CD4-positive, alpha-beta T cell treated with Interleukin-21 for 1 hour (primary cell): ENCODE results near the gene SLC44A3.

ENCODE experiments used
- DNase-seq: peaks from one replicate; pipeline ENCODE4 v3.0.0-alpha.2; 2020

The SLC44A3 gene

GRCh38 chr1:94819945-94820746 lies at the start of gene SLC44A3:
Gene SLC44A3 (plus strand): TSS chr1:94820357. CDS start chr1:94820452, 95 bp downstream.
- no peak for DNase-seq

GRCh38 chr1:94772230-94772641 lies 47.9 kb upstream of the SLC44A3 start:
- DNase-seq, result no peak

GRCh38 chr1:94772845-94773244 lies 47.3 kb upstream of the SLC44A3 start:
- DNase-seq, result no peak

GRCh38 chr1:94773296-94773809 lies 46.8 kb upstream of the SLC44A3 start:
- DNase-seq, result no peak

DNA sequence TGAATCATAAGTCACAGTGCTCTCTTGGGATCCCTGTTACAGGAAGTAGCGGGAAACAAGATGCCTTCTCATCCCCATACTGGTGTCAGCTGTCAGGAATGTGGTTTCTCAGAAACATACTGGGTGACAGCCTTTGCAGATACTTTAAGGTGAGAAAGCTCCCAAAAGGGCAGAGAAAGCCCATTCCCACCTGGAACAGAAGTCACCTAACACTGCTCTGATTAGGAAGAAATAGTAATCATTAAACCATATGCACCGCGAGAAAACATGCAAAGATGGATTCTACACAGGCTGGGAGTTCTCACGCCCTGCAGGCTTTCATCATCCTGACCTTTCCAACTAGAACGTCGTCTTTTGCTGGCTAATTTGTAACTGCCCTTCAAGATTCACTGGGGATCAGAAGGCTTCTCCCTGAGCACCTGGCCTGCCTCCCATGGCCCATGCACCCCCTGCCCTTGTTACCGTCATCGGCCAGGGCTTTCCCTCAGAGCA lies 46.2 kb upstream of the SLC44A3 start:
- DNase-seq, result no peak

DNA sequence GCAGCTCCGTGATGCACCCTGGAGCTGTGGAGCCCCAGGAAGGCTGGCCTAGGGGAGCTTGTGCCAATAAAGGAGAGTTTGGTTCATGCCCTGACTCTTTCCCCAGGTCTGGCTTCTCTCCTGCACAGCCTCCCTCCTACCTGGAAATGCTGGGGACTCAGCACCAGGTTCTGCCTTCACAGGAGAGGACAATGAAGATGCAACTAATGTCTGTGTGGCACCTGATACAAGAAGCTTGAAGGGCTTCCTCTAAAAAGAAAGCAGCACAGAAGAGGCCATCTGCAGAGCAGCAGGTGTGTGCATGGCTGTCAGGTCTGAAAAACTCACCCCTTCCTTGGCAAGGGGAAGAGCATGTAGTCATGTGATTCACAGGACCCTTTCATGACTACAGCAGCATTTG lies 43.7 kb upstream of the SLC44A3 start:
- no peak for DNase-seq

GRCh38 chr1:94777281-94777680 lies 42.9 kb upstream of the SLC44A3 start:
- no peak for DNase-seq

DNA sequence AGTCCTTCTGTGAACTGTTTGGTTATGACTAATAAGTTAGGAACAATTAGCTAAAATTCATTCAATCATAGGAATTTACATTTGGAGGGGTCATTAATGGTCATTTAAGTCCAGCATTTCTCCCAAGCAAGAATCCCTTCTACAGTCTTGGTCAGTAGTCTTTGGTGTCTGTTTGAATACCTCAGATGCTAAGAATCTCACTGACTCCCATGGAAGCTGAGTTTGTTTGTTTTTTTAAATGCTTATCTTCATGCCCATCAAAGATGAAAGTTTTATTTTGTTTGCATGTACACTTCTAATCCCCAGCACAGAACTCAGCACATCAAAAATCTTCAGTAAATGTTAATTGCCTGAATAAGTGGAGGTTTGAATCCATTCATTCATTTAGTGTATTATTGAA lies 41.3 kb upstream of the SLC44A3 start:
- no peak for DNase-seq

GRCh38 chr1:94783342-94784189 lies 36.6 kb upstream of the SLC44A3 start:
- DNase-seq, result no peak

- DNase-seq, result no peak
Observed at GRCh38 chr1:94784190-94784515, 36.0 kb upstream of the SLC44A3 start.

- no peak for DNase-seq
Observed at GRCh38 chr1:94787691-94788090, 32.5 kb upstream of the SLC44A3 start.

DNA sequence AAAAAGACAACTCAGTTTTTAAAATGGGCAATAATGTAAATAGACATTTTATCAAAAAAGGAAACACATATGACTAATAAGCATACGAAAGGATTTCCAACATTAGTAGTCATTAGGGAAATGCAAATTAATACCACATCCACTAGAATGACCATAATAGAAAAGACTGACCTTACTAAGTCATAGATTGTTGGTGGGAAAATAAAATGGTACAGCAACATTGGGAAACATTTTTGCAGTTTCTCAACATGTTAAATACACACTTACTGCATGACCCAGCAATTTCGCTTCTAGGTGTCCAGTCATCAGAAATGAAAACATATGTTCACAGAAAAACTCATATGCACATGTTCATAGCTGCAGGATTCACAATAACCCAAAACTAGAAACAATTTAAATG lies 29.9 kb upstream of the SLC44A3 start:
- no peak for DNase-seq

DNA sequence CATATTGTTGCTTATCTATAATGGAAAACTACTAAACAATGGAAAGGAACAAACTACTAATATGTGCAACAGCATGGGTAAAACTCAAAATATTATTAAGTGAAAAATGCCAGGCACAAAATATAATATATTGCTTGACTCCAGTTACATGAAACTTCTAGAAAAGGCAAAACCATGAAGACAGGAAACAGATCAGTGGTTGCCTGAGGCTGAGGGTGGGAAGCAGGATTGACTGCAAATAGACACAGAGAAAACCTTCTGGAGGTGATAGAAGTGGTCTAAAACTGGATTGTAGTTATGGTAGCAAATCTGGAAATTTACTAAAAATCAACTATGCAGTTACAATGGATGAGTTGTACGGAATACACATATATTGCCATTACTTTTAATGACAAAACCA lies 29.5 kb upstream of the SLC44A3 start:
- DNase-seq, result no peak

DNA sequence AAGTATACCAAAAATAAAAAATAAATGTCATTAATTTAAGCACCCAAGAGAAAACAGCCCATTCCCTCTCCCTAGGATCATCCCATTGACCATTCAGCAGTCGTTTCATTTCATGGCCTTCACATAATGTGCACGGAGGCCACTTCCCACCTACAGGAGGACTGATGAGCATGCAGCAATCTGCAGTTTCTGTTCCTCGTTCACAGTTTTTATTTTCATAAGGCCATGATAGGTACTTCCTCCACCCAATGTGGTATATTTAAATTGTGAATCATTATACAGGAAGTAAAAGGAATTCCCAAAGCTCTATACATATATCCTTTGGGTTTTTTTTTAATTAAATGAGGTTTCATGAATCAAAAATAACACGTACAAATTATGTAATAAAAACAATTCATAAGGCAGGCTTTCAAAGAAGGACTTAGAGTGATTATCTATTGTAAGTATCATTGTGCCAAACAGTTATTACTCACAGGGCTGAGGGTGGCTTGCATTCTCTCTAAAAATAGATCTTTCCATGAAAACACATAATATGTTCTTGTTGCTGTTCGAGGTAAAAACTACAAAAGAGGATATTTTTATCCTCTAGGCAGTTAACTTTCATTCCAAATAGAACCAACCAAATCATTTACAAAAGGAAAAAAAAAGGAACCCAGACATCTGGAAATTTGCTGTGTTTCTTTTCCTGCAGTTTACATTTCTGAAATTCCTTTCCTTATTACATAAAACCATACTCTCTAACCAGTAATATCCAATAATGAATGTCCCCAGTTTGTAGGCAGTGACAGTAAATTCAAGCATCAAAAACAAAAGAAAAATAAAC lies 27.5 kb upstream of the SLC44A3 start:
- DNase-seq, result no peak

- no peak for DNase-seq
Observed at GRCh38 chr1:94793296-94793656, 26.9 kb upstream of the SLC44A3 start.

- DNase-seq, result no peak
Observed at GRCh38 chr1:94795434-94795833, 24.7 kb upstream of the SLC44A3 start.

DNA sequence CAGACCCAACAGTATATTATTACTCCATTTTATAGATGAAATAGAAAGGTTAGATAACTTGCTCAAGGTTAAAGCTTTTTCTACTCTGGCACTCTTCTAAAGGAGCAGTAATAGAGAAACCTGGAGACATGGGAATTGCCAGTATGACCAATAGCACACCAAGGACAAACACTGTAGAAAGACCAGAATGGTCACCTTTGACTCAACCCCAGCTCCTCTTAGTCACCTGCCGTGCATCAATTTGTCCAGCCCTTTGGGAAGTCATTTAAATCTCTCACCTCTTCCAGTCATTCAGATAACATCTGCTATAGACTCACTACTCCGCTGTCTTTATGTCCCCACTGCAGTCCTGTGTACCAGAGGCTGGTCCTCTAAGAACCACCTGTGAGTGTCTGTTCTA lies 23.9 kb upstream of the SLC44A3 start:
- DNase-seq, result no peak

- no peak for DNase-seq
Observed at GRCh38 chr1:94797291-94797690, 22.9 kb upstream of the SLC44A3 start.

GRCh38 chr1:94798054-94798453 lies 22.1 kb upstream of the SLC44A3 start:
- DNase-seq, result no peak

- no peak for DNase-seq
Observed at GRCh38 chr1:94798462-94798861, 21.7 kb upstream of the SLC44A3 start.

DNA sequence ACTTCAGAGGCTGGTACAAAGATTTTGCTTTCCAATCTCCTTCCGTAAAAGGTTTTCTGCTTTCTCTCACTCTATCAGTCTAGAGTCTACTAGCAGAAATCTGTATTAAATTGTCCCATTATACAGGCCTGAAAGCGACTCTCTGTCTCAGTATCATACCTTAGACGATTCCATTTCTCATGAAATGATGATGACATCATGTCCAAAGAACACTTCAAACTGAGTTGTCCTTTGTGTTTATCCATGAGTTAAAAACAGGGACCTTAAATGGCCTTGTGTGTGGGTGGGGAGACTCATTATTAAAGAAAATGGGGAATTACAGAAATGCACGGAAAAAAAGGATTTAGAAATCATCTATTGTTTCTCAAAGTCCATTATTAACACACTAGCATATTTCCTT lies 21.0 kb upstream of the SLC44A3 start:
- no peak for DNase-seq

- no peak for DNase-seq
Observed at GRCh38 chr1:94801919-94802546, 18.1 kb upstream of the SLC44A3 start.

DNA sequence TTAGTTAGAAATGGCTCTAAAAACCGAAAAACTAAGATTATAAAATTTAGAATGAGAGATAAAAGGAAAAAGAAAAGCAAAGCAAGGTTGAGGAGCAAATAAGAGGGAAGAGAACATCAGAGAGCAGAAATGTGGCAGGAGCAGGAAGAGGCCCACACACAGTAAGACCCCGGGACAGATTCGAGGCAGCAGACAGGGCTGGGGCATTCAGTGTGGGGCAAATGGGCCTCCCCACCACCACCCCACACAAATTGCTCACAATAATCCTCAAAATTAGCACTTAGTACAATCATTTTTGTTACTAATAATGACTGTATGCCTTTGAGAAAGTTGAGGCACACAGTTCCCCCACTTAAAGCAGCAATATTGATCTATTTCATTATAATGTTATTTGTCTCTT lies 17.1 kb upstream of the SLC44A3 start:
- no peak for DNase-seq
